Vagina (tissue), 2 donors: ENCODE results near the gene ANAPC1.
"Not testable (repeated sequence)": the region's sequence is repeated elsewhere in the genome, so short reads cannot be mapped to it uniquely, and the experiment has no call there.

ENCODE experiments used
- CTCF ChIP-seq, 3 experiments: fragments of 450-650 bp in 2 of 3; fragments of 200-600 bp in 1 of 3; sonication (generic) in 1 of 3; IDR thresholded peaks; one replicate each; pipeline ENCODE4 v1.5.1; 2017 to 2019; ENCODE audit warnings: antibody characterized with exemption in 3 of 3, mild to moderate bottlenecking in 2 of 3, moderate library complexity in 2 of 3
- POLR2A ChIP-seq, 2 donors: fragments of 450-650 bp; IDR thresholded peaks; one replicate each; pipeline ENCODE4 v1.6.1; 2017; ENCODE audit warnings: antibody characterized with exemption in 2 of 2, mild to moderate bottlenecking in 2 of 2, moderate library complexity in 2 of 2
- POLR2AphosphoS5 ChIP-seq, 2 donors: sonication (generic); formaldehyde crosslinking; IDR thresholded peaks; one replicate each; pipeline ENCODE4 v1.9.0; 2017; ENCODE audit warnings: antibody characterized with exemption in 2 of 2, mild to moderate bottlenecking in 2 of 2, low read depth in 1 of 2; ENCODE audit not compliant: insufficient read depth in 1 of 2

GRCh38 chr2:111905475-111905869 is 21.5 kb upstream of the ANAPC1 start:
- not testable (repeated sequence) for TF ChIP-seq POLR2A (IDR thresholded peaks at IDR 0.05); CTCF (IDR thresholded peaks at IDR 0.05); POLR2AphosphoS5 (IDR thresholded peaks at IDR 0.05; ENCODE audit: insufficient read depth in 1 of 2, low read depth in 1 of 2)
